OCI-LY1 (cell line): Measurements from ENCODE around the gene CT45A1.
"Not testable (repeated sequence)": the region's sequence is repeated elsewhere in the genome, so short reads cannot be mapped to it uniquely, and the experiment has no call there.

Experiments
- H2AFZ ChIP-seq: fragments of 200-600 bp; sonication (generic), shearing (Covaris generic); 2 replicates; pipeline ENCODE4 v1.6.0; 2014; ENCODE audit warnings: antibody characterized with exemption, mild to moderate bottlenecking, low read length
- H3F3A ChIP-seq: fragments of 200-600 bp; sonication (generic), shearing (Covaris generic); 2 replicates; pipeline ENCODE4 v1.6.0; 2014; ENCODE audit warnings: mild to moderate bottlenecking, antibody characterized with exemption, low read length, moderate library complexity; ENCODE audit not compliant: insufficient read depth
- H3K27ac ChIP-seq: fragments of 200-600 bp; sonication (generic); 2 replicates; pipeline ENCODE4 v1.5.1; 2014; ENCODE audit warnings: low read length, mixed run types, mild to moderate bottlenecking, low read depth; ENCODE audit not compliant: poor library complexity, severe bottlenecking
- H3K27me3 ChIP-seq: fragments of 200-600 bp; sonication (generic); 2 replicates; pipeline ENCODE4 v1.6.0; 2014; ENCODE audit warnings: antibody characterized with exemption, mild to moderate bottlenecking, low read length, moderate library complexity; ENCODE audit not compliant: insufficient read depth
- H3K36me3 ChIP-seq: fragments of 200-600 bp; sonication (generic); 2 replicates; pipeline ENCODE4 v1.6.1; 2014; ENCODE audit warnings: mild to moderate bottlenecking, antibody characterized with exemption, low read length, moderate library complexity, mixed read lengths; ENCODE audit not compliant: insufficient read depth
- H3K4me1 ChIP-seq: fragments of 200-600 bp; sonication (generic); 2 replicates; pipeline ENCODE4 v1.5.1; 2014; ENCODE audit warnings: mild to moderate bottlenecking, low read length, moderate library complexity; ENCODE audit not compliant: insufficient read depth, severe bottlenecking
- H3K4me2 ChIP-seq: fragments of 200-600 bp; sonication (generic), shearing (Covaris generic); 2 replicates; pipeline ENCODE4 v1.6.1; 2014; ENCODE audit warnings: low read length
- H3K4me3 ChIP-seq: fragments of 200-600 bp; sonication (generic); 2 replicates; pipeline ENCODE4 v1.5.1; 2014; ENCODE audit warnings: low read length, low read depth, mild to moderate bottlenecking, mixed read lengths; ENCODE audit not compliant: poor library complexity, severe bottlenecking
- H3K79me2 ChIP-seq: fragments of 200-600 bp; shearing (Covaris generic); 2 replicates; pipeline ENCODE4 v1.6.1; 2016; ENCODE audit warnings: mixed run types, low read length, mixed read lengths; ENCODE audit not compliant: insufficient read depth
- H3K9ac ChIP-seq: fragments of 200-600 bp; sonication (generic), shearing (Covaris generic); 2 replicates; pipeline ENCODE4 v1.6.1; 2014; ENCODE audit warnings: mild to moderate bottlenecking, low read length, mixed read lengths
- H3K9me2 ChIP-seq: fragments of 200-600 bp; sonication (generic), shearing (Covaris generic); 2 replicates; pipeline ENCODE4 v1.6.1; 2014; ENCODE audit warnings: low read depth, mild to moderate bottlenecking, low read length, mixed read lengths
- H3K9me3 ChIP-seq: fragments of 200-600 bp; shearing (Covaris generic); 2 replicates; pipeline ENCODE4 v1.6.1; 2014; ENCODE audit warnings: low read length, mixed read lengths
- H4K20me1 ChIP-seq: fragments of 200-600 bp; sonication (generic), shearing (Covaris generic); 2 replicates; pipeline ENCODE4 v1.6.0; 2016; ENCODE audit warnings: mild to moderate bottlenecking, low read length; ENCODE audit not compliant: insufficient read depth
- EZH2 ChIP-seq: fragments of 200-600 bp; sonication (generic), shearing (Covaris generic); IDR thresholded peaks from 2 replicates; pipeline ENCODE4 v1.8.0; 2017; ENCODE audit warnings: borderline replicate concordance, mixed run types, mild to moderate bottlenecking, antibody characterized with exemption, low read length, moderate library complexity, mixed read lengths
- TF ChIP-seq, protein P1 (sequence below): fragments of 200-600 bp; sonication (generic), shearing (Covaris generic); IDR thresholded peaks from 2 replicates; pipeline ENCODE4 v1.5.1; 2017; ENCODE audit warnings: mild to moderate bottlenecking, antibody characterized with exemption, low read length, moderate library complexity, mixed read lengths

Gene CT45A1, protein sequence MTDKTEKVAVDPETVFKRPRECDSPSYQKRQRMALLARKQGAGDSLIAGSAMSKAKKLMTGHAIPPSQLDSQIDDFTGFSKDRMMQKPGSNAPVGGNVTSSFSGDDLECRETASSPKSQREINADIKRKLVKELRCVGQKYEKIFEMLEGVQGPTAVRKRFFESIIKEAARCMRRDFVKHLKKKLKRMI

DNA sequence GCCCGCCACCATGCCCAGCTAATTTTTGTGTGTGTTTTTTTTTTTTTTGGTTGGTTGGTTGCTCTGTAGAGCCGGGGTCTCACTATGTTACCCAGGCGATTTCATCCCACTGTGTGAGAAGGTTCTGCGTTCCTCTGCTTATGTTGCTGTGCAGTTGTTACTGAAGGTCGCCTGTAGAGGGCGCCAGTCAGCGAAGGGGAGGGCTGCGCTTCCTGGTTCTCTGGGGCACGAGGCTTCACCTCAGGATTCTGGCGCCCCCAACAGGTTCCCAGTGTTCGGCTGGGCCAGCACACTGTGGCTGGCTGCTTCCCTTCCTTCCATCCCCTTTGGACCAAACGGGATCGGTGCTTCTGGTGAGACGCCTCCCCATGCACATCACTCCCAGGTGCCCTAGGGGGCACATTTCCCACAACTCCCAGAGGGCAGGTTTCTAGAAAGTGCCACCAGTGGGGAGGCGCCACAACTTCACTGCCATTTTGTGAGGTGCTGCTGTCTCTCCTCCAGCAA lies at the start of gene CT45A1:
CT45A1 (plus strand) TSS at position 457 of the 507 bp plus-strand sequence. CDS start 5,302 bp downstream, outside the sequence.
- not testable (repeated sequence) for H3K27ac ChIP-seq, H3K27me3 ChIP-seq, H3K79me2 ChIP-seq, H3K9ac ChIP-seq, H3K36me3 ChIP-seq, H3K4me1 ChIP-seq, H3K4me2 ChIP-seq, H3K9me3 ChIP-seq, H2AFZ ChIP-seq, H4K20me1 ChIP-seq, H3K9me2 ChIP-seq, H3K4me3 ChIP-seq, H3F3A ChIP-seq
- TF ChIP-seq, protein P1, sequence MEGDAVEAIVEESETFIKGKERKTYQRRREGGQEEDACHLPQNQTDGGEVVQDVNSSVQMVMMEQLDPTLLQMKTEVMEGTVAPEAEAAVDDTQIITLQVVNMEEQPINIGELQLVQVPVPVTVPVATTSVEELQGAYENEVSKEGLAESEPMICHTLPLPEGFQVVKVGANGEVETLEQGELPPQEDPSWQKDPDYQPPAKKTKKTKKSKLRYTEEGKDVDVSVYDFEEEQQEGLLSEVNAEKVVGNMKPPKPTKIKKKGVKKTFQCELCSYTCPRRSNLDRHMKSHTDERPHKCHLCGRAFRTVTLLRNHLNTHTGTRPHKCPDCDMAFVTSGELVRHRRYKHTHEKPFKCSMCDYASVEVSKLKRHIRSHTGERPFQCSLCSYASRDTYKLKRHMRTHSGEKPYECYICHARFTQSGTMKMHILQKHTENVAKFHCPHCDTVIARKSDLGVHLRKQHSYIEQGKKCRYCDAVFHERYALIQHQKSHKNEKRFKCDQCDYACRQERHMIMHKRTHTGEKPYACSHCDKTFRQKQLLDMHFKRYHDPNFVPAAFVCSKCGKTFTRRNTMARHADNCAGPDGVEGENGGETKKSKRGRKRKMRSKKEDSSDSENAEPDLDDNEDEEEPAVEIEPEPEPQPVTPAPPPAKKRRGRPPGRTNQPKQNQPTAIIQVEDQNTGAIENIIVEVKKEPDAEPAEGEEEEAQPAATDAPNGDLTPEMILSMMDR, result peak; percentile 31; the same call in 1 of the 2 replicates

DNA sequence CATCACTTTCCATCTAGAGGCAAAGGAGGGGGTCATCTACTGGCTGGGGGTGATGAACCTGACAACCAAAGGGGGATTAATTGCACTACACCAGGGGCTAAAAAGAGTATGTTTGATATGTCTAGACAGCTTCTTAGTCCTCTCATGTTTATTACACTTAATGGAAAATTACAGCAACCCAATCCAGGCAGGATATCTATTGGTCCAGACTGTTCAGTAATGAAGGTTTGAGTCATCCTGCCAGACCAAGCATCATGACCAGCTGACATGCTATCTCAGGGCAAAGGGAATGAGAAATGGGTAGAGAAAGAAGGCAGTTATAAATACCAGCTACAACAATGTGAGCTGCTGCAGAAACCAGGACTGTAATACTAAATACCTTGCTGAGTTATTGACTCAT lies 40.5 kb upstream of the CT45A1 start:
- H3K9me2 ChIP-seq, H3K4me2 ChIP-seq, H3K27me3 ChIP-seq, H3K9me3 ChIP-seq, H3K36me3 ChIP-seq, H3K4me1 ChIP-seq, H3K79me2 ChIP-seq, H3K9ac ChIP-seq, H3K4me3 ChIP-seq, H2AFZ ChIP-seq, H4K20me1 ChIP-seq, H3F3A ChIP-seq, H3K27ac ChIP-seq: not testable (repeated sequence)

DNA sequence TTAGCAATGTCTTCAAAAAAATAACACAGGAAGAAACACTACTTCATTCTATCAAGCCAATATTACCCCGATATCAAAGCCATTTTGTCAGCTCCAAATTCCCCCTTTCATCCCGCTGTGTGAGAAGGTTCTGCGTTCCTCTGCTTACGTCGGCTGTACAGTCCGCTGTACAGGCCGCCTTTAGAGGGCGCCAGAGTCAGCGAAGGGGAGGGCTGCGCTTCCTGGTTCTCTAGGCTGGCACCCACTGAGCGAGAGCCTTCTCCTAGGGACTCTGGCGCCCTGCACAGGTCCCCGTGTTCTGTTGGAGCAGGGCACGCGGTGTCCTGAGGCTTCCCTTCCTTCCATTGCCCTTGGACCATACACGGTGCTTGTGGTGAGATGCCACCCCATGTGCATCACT lies 25.3 kb upstream of the CT45A1 start:
- Histone ChIP-seq H3K27ac (no peak overlapping the region), H3K36me3 (no peaks in the 10 kb centered on the region), H3F3A (no peaks in the 10 kb centered on the region), H3K9me2 (no peaks in the 10 kb centered on the region), H3K9ac (no peak overlapping the region), H3K4me2 (no peak overlapping the region), H4K20me1 (no peaks in the 10 kb centered on the region), H3K4me3 (no peak overlapping the region), H3K79me2 (no peaks in the 10 kb centered on the region), H3K4me1 (no peaks in the 10 kb centered on the region), H3K9me3 (no peaks in the 10 kb centered on the region), H2AFZ (no peak overlapping the region), H3K27me3 (no peaks in the 10 kb centered on the region)
- no peak for TF ChIP-seq EZH2
- TF ChIP-seq, protein P1, result peak; percentile 26; the same call in 1 of the 2 replicates

DNA sequence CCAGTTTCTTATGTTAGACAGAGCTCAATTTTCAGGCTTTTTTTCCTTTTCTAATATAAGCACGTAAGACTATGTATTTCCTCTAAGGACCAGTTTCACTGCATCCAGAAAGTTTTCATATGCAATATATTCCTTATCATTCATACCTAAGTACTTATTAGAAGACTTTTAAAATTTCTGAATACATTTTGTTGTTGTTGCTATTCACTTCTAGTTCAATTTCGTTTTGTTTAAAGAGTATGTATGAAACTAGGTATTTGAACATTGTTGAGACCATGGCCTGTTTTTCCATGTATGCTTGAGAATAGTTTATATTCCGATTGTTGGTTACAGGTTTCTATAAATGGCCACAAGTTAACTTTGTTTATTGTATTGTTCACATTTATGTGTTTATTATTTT lies 18.0 kb upstream of the CT45A1 start:
- Histone ChIP-seq H3K4me3 (no peak overlapping the region), H3K79me2 (no peaks in the 10 kb centered on the region), H3K4me2 (no peak overlapping the region), H3K9me2 (no peaks in the 10 kb centered on the region), H3K27me3 (no peaks in the 10 kb centered on the region), H3K36me3 (no peaks in the 10 kb centered on the region), H3K4me1 (no peaks in the 10 kb centered on the region), H3F3A (no peaks in the 10 kb centered on the region), H3K9ac (no peak overlapping the region), H3K9me3 (no peaks in the 10 kb centered on the region), H2AFZ (no peak overlapping the region), H4K20me1 (no peaks in the 10 kb centered on the region), H3K27ac (no peak overlapping the region)
- TF ChIP-seq, protein P1, result no peak
- no peak for TF ChIP-seq EZH2
